M059J (cell line): Measurements from ENCODE around the gene DUSP12. TPM values are rescaled to one million over a fixed set of nuclear protein-coding genes. Genes with fewer than 3 reads are reported as not detected.
"Not testable (repeated sequence)": the region's sequence is repeated elsewhere in the genome, so short reads cannot be mapped to it uniquely, and the experiment has no call there.

Experiments
- DNase-seq: peaks from one replicate; pipeline ENCODE4 v3.0.0-alpha.2; 2012; ENCODE audit warnings: low read depth
- total RNA-seq: library from RNA; depleted of rRNA; stranded (reverse); fragments of >200 nt; shearing (Covaris generic); gene quantifications from 2 replicates; pipeline ENCODE4 v1.2.3, GENCODE V29; 2014

Gene DUSP12
- total RNA-seq, 1 experiment from 2014 or later, result 44.5 TPM

DNA sequence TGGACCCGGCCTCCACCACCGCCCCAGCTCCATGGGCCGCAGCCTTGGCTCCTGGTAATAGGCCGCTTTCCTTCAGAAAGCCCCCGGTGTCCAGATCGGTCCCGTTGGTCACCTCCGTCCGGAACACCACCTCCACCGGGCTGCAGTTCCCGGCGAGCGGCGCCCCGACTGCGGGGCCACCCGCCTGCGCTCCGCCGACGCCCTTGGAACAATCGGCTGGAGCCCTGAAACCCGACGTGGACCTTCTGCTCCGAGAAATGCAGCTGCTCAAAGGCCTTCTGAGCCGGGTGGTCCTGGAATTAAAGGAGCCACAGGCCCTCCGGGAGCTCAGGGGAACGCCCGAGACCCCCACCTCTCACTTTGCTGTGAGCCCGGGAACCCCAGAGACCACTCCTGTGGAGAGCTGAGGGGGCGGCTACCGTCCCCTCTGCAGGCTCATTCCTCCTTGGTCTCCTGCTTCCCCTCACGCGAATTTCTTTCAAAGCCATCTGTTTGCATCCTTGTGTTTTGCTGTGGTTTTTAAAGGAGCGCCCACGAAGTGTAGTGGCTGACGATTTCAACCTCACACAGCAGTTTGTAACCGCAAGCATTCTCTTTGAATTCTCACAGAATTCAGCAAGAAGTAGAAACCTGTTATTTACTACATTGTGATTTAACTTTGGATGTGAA, 22.2 kb upstream of the DUSP12 start:
- DNase-seq, result peak; percentile 82

DNA sequence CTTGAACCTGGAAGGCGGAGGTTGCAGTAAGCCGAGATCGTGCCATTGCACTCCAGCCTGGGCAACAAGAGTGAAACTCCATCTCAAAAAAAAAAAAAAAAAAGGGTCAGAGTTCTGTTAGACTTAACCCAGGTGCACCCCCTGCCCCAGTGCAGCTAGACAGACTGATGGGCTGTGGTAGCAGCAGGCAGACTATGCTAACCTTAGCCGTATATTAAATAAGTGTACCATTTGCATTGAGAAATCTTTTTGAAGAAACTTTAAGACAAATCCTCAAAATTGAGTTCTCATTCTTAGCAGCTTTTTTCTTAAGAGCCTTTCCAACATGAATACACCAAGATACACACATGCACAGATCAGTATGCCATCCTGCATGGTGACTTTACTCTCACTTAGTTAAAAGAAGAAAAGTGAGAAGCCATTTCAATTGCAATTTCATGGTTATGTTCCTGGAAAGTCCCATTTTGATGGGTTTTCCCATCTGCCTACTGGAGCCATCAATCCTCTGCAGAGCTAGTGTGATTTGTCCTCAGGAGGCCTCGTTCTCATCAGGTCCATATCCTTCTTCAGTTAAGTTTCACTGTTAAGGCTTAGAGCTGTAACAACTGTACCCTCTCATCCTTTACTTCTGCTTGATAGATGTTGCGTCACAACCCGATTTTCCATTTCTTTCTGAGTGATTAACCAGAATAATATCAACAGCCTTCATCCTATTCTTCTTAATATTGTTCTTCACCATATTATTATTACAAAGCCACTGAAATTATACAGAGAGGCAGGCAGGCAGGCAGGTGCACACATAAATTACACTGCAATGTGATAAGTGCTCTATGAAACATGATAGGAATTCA, 21.0 kb upstream of the DUSP12 start:
- no peak for DNase-seq

DNA sequence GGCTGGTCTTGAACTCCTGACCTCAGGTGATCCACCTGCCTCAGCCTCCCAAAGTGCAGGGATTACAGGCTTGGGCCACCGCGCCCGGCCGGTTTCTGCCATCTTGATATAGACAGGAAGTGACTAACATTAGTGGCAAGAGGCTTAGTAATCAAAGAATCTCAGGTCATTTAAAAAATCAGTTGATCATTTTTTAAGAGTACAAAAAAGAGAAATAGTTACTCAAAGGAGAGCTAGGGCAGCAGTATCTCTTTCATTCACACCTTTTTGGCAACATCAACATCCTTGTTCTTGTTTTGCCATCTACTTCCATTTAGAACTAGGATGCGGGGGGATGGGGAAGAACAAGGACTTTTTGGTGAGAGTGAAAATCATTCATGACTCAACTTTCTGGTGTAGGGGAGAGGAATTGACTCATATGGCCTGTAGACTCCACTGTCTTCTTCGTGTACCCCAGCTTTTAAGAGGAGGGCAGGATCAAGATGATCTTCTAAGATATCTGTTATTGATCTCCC, 19.5 kb upstream of the DUSP12 start:
- DNase-seq, result peak; percentile 89

DNA sequence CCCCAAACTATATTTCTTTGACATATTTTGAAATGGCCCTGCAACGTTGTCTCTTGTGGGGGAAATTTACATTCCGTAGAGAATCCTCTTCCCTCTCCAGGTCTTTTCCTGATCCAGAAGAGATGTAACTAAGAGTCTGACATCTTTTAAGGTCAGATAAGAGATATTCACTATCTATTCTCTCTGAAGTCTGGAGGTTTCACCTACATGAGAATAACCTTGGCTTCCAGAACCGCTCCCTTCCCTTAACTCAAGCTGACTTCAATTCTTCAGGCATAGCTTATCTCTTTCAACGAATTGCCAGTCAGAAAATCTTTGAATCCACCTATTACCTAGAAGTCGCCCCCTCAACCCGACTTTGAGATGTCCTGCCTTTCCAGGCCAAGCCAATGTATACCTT, 18.3 kb upstream of the DUSP12 start:
- no peak for DNase-seq

DNA sequence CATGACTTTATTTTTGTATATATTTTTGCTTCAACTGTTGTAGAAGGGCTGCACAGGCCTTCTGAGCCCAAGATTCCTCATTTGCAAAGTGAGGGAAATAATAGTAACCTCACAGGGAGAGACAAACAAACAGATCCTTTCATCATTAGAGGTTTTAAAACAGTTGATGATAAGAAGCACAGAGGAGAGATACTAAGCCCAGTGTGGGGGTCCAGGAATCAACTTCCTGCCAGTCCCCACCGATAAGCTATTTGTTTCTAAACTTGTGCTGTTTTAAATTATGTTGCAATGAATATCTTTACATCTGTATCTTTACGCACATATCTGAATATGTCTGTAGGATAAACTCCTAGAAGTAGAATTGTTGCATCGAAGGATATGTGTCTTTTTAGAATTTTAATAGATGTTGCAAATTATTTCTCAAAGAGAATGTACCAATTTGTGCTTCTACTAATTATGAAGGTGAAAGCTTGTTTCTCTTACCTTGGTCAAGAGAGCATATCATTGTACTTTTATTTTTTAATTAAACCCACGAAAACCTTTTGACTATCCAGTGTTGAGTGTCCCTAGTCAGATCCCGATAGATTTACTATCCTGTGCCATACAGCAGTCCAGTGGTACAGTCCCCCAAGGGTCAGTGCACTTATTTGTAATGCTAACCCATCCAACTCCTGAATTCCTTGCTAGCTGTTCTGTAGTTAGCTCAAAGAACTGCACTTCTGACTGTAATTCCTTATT, 17.4 kb upstream of the DUSP12 start:
- no peak for DNase-seq

DNA sequence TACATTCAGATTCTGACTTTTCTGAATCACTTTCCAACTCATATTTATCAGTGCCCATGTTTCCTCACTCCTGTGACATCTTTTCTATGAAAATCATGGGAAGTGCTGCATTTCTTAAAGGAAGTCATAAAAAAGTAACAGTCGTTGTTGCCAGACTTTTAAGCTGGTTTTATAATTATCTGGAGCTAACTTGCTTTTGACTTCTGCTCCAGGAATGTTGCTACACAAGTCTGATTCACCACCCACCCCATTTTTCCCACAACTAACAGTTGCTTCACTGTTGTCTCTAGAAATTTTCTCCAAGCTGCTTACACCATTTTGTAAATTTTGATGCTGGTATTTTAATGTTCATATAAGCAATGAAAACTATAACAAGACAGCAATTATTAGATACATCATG, 16.1 kb upstream of the DUSP12 start:
- peak; percentile 87 for DNase-seq

DNA sequence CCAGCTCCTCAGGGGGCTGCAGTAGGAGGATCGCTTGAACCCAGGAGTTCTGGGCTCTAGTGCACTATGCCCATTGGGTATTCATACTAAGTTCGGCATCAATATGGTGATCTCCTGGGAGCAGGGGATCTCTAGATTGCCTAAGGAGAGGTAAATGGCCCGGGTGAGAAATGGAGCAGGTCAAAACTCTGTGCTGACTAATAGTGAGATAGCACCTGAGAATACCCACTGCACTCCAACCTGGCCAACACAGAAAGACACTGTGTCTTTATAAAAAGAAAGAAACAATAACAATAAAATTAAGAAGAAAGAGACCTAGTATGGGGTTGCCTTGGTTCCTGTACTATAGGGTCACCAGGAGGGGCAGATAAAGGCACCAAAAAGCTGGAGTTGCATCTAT, 13.7 kb upstream of the DUSP12 start:
- no peak for DNase-seq

DNA sequence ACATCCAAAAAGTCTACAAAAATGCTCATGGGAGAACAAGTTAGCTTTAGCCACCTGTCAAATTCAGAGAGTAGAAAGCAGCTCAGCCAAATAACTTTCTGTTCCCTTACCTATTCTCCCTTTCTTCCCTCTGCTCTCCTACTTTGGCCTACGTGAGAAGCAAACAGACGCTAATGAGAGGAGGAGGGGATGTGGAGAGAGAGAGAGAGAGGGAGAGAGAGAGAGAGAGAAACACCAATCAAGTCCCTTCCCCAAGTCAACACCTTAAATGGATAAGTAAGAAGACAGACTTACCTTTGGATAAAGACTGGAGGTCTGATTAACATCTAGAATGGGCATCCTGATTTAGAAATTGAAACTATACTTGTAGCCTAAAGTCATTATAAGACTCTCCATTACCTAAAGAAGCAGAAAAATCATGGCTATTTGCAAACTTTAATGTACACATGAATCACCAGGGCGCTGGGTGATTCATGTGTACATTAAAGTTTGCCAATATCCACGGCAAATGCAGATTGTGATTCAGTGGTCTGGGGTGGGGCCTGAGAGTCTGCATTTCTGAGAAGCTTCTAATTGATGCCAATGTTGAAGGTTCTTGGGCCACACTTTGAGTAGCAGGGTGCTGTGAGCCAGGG, 13.1 kb upstream of the DUSP12 start:
- DNase-seq, result no peak

DNA sequence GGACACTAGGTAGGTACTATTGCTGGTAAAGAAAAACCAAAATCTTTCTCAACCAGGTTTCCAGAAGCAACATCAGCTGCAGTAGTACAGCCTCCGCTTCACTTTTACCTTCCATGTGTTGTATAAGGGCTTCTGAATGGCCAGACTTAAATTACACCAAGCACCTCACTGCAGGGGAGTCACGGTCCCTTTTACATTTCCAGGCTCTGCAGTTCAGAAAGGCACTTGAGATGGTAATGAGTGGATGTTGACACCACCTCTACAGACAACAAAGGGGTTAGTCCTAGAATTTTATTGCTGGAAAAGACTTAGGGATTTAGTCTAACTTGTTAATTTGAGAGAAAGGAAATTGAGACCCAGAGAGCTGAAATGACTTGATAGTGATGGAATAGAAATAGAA, 12.0 kb upstream of the DUSP12 start:
- DNase-seq, result no peak

DNA sequence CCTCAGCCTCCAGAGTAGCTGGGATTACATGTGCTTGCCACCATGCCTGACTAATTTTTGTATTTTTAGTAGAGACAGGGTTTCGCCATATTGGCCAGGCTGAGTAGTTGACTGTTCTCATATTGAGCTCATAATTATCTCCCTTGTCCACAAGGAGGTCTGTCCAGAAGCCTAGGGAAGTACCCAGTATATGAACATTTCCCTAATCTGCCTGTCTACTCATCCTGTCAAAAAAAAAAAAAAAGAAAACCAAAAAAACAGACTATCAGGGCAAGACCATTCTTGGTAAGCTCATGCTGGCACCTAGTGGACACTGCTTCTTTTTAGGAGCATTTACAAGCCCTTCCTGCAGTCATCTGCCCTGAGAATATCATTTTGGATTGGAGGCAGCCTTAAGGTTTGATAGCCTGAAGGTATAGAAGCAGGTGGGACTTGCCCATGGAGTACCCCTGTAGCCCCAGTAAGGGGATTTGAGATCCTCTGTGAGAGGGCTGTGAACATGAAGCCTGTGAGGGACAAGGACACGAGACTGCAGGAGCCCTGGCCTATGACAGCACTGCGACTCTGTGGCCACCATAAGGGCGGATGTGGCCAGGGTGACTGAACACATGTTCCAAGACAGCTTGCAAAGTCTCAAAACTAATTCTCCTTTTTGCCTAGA, 10.8 kb upstream of the DUSP12 start:
- peak; percentile 80 for DNase-seq

DNA sequence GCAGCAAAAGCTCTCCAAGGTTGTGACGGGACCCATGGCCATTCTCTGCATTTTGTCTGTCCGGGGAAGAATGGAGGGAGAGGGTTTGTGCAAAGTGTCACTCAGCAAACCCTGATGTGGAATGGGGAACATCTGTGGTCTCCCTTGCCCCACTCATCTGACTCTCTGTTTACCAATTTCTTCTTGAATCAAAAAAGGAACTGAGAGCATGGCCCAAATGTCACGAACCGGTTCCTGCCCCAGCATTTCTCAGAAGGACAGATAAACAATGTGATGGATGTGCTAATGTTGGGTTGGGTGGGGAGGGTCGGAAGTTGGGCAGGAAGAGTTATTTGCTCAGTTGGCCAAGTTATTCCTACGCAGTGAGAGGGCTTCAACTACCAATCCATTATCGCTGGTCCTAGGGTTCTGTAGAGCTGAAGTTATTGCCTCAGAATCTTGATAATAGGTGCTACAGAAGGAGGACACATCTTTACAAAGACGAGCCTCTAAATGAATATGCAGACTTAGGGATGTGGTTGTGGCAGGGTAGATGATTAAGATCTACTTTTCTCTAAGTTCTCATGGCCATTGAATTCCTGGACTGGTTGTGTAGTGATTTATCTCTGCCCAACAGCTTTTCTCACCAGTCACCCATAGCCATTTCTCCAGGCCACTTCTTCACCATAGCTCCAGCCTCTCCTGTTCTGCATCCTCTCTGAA, 9.6 kb upstream of the DUSP12 start:
- no peak for DNase-seq

DNA sequence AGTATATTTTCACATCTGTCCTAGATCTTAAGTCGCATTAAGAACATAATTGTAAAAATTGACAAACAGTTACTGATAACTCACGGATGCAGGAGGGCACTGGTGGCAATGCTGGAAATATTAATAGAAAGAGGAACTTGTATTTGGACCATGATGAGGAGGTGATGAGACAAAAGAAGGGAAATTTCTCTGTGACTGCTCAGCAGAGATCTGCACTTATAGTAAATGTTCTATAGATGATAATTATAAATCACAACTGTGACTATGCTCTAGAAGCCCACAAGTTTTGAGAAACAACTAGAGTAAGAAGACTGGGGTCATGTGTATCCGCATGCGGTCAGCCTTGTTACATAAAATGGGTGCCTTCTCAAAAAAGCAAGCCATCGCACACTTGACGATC, 8.7 kb upstream of the DUSP12 start:
- DNase-seq, result no peak

DNA sequence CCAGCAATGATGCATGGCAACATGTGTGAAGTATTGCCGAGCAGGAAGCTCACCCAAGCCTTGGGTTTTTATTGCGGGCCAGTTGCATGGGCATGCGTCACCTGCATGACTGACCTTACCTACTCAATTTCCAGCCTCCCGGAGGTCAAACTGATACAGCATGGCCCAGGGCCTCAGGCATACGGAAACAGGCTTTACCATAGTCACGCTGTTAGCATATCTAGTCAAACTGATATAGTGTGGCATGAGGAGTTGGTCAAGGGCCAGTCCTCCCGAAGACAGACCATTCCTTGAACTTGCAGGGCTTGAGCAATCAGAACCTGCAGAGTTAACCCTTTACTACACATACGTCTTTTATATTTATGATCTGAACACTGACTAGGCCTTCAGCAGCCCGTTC, 6.4 kb upstream of the DUSP12 start:
- no peak for DNase-seq

DNA sequence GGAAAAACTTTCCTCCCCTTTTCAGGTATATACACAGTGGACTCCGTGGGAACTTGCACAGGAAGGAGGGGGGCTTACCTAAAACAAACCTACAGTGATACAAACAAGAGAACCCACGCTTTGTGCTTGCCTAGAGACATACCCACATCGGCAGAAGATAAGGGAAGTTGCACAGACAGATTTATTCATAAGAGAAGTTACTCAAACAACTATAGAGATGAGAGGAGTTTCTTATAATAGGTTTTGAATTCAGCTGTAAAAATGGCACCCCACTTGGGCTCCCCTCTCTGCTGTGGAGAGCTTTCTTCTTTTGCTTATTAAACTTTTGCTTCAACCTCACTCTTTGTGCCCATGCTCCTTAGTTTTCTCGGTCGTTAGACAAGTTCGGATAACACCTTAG, 1.8 kb upstream of the DUSP12 start:
- no peak for DNase-seq

DNA sequence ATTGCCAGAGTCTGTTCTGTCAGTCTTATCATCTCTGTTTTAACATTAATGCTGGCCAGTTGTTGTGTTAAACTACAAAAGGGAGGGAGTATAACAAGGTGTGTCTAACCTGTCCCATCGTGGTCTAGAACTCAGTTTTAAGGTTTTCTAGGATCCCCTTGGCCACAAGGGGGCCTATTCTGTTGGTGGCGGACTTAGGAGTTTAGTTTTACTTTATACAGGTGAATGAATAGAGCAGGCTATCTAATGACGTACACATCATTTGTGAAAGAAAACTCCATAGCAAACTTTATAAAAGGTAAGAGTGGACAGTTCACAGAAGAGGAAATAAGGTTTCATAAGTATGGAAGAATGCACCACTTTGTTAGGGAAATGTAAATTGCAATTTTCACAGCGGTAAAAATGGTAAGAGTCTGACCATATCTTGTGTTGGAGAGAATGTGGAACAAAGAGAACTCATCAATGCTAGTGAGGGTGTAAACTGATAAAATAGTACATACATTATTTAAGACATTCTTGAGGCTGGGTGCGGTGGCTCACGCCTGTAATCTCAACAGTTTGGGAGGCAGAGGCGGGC, 14.0 kb downstream of the DUSP12 start:
- DNase-seq, result peak; percentile 27

DNA sequence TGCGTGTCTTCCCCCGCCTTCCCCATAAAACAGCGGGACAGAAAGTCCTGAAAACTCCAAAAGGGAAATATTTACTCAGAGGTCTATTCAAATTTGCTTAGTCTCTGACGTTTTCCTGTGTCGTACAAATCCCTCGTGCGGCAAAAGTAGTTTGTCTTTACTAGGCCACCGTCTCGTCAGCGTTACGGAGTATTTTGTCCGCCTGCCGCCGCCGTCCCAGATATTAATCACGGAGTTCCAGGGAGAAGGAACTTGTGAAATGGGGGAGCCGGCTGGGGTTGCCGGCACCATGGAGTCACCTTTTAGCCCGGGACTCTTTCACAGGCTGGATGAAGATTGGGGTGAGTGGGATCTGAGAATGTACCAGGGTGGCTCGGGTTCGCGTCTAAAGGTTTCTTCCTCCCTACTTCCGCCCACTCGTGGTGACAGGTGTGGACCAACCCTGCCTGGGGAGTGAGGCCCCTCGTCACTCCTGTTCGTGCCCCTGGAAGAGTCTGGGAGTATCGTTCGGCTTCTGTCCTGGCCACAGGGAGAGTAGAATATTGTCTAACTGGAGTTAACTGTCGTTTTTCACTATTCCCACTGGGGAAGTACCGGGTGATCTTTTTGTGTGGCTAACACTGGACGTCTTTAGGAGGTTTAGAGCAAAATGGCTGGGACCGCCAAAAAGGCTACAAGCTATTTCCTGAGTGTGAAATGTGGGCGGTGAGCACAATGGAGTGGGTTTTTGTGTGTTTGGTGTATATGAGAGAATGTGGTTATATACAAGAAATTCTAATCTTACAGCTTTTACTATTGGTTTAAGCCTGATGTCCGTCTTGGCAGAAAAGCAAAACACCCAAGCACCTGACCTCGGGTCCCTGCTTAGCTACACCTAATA, 16.8 kb downstream of the DUSP12 start, which contains the start of gene ATF6:
ATF6 (plus strand) TSS at position 219 of the 880 bp plus-strand sequence; CDS start at position 260, 41 bp downstream.
- peak; percentile 92 for DNase-seq

DNA sequence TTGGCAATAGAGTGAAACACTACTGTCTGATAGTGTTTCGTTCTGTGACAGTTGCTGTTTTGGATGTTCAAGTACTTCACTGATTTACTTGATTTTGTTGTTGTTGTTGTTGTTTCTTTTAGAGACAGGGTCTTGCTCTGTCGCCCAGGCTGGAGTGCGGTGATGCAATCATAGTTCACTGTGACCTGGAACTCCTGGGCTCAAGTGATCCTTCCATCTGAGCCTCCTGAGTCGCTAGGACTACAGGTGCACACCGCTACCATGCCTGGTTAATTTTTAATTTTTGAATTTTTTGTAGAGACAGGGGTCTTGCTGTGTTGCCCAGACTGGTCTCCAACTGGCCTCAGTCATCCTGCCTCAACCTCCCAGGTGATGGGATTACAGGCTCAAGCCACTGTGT, 18.9 kb downstream of the DUSP12 start:
- no peak for DNase-seq

DNA sequence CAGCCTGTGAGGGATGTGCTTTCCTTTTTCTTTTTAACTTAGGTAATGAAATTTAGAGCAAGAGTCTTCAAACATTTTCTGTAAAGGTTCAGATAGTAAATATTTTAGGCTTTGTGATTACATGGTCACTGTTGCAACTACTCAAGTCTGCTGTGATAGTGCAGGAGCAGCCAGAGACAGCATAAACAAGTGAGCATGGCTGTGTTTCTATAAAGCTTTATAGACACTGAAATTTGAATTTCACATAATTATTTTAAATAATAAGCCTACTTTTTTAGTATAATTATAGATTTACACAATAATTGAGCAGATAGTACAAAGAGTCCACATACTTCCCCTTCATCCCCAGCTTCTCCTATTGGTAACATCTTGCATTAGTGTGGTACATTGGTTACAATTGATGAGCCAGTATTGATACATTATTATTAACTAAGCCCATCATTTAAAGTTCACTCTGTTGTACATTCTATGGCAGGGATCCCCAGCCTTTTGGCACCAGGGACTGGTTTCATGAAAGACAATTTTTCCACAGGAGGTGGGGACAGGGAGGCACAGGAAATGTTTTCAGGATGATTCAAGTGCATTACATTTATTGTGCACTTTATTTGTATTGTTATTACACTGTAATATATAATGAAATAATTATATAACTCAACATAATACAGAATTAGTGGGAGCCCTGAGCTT, 19.5 kb downstream of the DUSP12 start:
- no peak for DNase-seq

DNA sequence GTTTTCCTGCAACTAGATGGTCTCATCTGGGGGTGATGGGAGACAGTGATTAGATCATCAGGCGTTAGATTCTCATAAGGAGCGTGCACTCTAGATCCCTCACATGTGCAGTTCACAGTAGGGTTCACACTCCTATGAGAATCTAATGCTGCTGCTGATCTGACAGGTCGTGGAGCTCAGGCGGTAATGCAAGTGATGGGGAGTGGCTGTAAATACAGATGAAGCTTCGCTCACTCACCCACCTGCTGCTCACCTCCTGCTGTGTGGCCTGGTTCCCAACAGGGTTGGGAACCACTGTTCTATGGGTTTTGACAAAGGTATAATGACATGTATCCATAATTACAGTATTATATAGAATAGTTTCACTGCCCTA, 20.1 kb downstream of the DUSP12 start:
- not testable (repeated sequence) for DNase-seq
